ENCODE results near the gene BCL2L12. TPM values are rescaled to one million over a fixed set of nuclear protein-coding genes. Genes with fewer than 3 reads are reported as not detected.

Gene BCL2L12
- total RNA-seq, 1 experiment from 2014 or later, result 93.9 TPM

DNA sequence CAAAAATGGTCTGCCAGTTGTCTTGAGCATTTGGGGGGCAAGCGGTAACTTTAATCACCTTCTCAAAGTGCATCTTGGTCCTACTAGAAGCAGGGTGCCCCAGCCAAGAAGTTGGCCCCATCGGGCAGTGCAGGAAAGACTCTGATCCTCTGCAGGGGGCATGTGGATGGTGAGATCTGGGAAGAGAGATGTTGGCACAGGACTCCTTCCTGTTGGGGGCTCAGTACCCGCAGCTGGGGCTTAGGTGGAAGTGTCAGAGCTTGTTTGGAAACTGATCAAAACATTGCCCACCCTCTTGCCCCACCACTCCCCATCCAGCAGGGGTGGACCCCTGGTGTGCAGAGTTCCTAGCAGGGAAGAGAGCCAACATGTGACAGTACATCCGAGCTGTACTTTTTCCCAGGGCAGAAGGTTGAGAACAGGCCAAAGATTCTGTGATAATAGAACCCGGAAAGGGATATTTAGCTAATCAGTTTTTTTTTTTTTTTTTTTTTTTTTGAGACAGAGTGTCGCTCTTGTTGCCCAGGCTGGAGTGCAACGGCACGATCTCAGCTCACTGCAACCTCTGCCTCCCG, 34.6 kb upstream of the BCL2L12 start:
- ChIA-PET POLR2A (interaction anchor here (2.9 kb wide), 1 partner anchor 9 kb away, joined by 13 read pairs; the partner anchor contains the start of gene RRAS), CTCF (interaction anchor here (1.1 kb wide), 1 partner anchor 20 kb away, joined by 3 read pairs; no protein-coding TSS in a partner anchor), RAD21 (ENCODE audit: low non-redundant PET in 1 of 2, low total read pairs in 2 of 2, uncharacterized antibody in 2 of 2, unreplicated experiment in 2 of 2) (no interaction called here)
- Histone ChIP-seq H2AFZ (ENCODE audit: low read depth, low read length, poor library complexity, severe bottlenecking) (no peak overlapping the region), H3K36me3 (ENCODE audit: control insufficient read depth in 1 of 2, insufficient read depth in 2 of 2, low read length in 2 of 2) (peaks cover 0 to 2% of the 10 kb centered on the region in 2 experiments; a peak in 1 of 4 replicates), H3K9me3 (ENCODE audit: control insufficient read depth in 1 of 2, insufficient read depth in 1 of 2, low read depth in 1 of 2, low read length in 2 of 2) (no peaks in the 10 kb centered on the region), H3K27me3 (ENCODE audit: insufficient read depth, low read length) (no peaks in the 10 kb centered on the region), H3K9ac (ENCODE audit: low read length) (no peak overlapping the region), H3K4me3 (replicated peaks in 1 of 2; ENCODE audit: low read depth in 1 of 2, low read length in 2 of 2) (no peak overlapping the region), H3K4me1 (ENCODE audit: control insufficient read depth in 1 of 2, insufficient read depth in 2 of 2, low read length in 2 of 2) (peaks cover 3 to 12% of the 10 kb centered on the region in 2 experiments; a peak in 2 of 4 replicates), H3K9me2 (ENCODE audit: insufficient read depth) (no peaks in the 10 kb centered on the region), H4K20me1 (ENCODE audit: insufficient read depth) (no peaks in the 10 kb centered on the region), H3K27ac (ENCODE audit: low read depth, low read length) (no peak overlapping the region), H3K79me2 (ENCODE audit: insufficient read depth, low read length) (no peaks in the 10 kb centered on the region), H3K4me2 (ENCODE audit: low read length) (no peak overlapping the region)
- TSS peak; percentile 40 for BruUV-seq (replicated peaks)
- TF ChIP-seq SIN3A (IDR thresholded peaks at IDR 0.05; ENCODE audit: low read depth) (no peak), JUND (IDR thresholded peaks at IDR 0.05) (no peak), ELF1 (IDR thresholded peaks at IDR 0.05; ENCODE audit: borderline replicate concordance, low read depth) (no peak), RAD21 (IDR thresholded peaks at IDR 0.05; ENCODE audit: low read depth) (no peak), FOSL1 (IDR thresholded peaks at IDR 0.05; ENCODE audit: low read depth) (no peak)
- TF ChIP-seq, protein P1, sequence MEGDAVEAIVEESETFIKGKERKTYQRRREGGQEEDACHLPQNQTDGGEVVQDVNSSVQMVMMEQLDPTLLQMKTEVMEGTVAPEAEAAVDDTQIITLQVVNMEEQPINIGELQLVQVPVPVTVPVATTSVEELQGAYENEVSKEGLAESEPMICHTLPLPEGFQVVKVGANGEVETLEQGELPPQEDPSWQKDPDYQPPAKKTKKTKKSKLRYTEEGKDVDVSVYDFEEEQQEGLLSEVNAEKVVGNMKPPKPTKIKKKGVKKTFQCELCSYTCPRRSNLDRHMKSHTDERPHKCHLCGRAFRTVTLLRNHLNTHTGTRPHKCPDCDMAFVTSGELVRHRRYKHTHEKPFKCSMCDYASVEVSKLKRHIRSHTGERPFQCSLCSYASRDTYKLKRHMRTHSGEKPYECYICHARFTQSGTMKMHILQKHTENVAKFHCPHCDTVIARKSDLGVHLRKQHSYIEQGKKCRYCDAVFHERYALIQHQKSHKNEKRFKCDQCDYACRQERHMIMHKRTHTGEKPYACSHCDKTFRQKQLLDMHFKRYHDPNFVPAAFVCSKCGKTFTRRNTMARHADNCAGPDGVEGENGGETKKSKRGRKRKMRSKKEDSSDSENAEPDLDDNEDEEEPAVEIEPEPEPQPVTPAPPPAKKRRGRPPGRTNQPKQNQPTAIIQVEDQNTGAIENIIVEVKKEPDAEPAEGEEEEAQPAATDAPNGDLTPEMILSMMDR (IDR thresholded peaks at IDR 0.05 in 2 of 3, conservative IDR thresholded peaks at IDR 0.05 in 1 of 3; ENCODE audit: borderline replicate concordance in 1 of 3, insufficient read depth in 1 of 3, low read depth in 2 of 3, low read length in 2 of 3), result no peak
- TF ChIP-seq, protein P2, sequence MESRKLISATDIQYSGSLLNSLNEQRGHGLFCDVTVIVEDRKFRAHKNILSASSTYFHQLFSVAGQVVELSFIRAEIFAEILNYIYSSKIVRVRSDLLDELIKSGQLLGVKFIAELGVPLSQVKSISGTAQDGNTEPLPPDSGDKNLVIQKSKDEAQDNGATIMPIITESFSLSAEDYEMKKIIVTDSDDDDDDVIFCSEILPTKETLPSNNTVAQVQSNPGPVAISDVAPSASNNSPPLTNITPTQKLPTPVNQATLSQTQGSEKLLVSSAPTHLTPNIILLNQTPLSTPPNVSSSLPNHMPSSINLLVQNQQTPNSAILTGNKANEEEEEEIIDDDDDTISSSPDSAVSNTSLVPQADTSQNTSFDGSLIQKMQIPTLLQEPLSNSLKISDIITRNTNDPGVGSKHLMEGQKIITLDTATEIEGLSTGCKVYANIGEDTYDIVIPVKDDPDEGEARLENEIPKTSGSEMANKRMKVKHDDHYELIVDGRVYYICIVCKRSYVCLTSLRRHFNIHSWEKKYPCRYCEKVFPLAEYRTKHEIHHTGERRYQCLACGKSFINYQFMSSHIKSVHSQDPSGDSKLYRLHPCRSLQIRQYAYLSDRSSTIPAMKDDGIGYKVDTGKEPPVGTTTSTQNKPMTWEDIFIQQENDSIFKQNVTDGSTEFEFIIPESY (IDR thresholded peaks at IDR 0.05; ENCODE audit: extremely low read depth, insufficient replicate concordance, low read length), result no peak
- intact Hi-C loops (cut with micrococcal nuclease), result no loop called here
- ATAC-seq, result 0 out of 2 replicates have a peak, but pooled peaks have one; percentile 15
- DNase-seq (ENCODE audit: low read depth, low spot score), result no peak
